PC-3 (cell line): ENCODE results near the gene TAS2R10. TPM values are rescaled to one million over a fixed set of nuclear protein-coding genes. Genes with fewer than 3 reads are reported as not detected.
A peak's percentile ranks its signal among the peaks of the same experiment; 100 is the strongest.

Experiments
- ATAC-seq: fragments of 200-7000 bp; cut with Tn5 transposase; 2 replicates; pipeline ENCODE4 v1.9.1; 2020; ENCODE audit warnings: mild to moderate bottlenecking, moderate library complexity
- BruUV-seq: library from RNA; stranded (reverse); fragments of 400-500 nt; replicated peaks from 2 replicates; lab custom pipeline; 2021; lab: Mats Ljungman, UMichigan
- CTCF ChIA-PET: fragments of 300-600 bp; sonication (Branson Sonifier 250); formaldehyde crosslinking; loops from one replicate; lab custom pipeline; 2022; ENCODE audit warnings: antibody characterized with exemption; lab: Charles Lee
- POLR2A ChIA-PET: fragments of 300-600 bp; sonication (Branson Sonifier 250); formaldehyde crosslinking; loops from one replicate; lab custom pipeline; 2022; ENCODE audit warnings: antibody characterized with exemption; ENCODE audit not compliant: unreplicated experiment; lab: Charles Lee
- DNase-seq: peaks from one replicate; pipeline ENCODE4 v3.0.0-alpha.2; 2015
- H2AFZ ChIP-seq: fragments of 300-600 bp; sonication (generic); 2 replicates; pipeline ENCODE4 v1.6.0; 2016; ENCODE audit warnings: antibody characterized with exemption, low read length
- H3F3A ChIP-seq: fragments of 300-600 bp; sonication (generic); one replicate; pipeline ENCODE4 v1.6.0; 2017; ENCODE audit warnings: antibody characterized with exemption, low read length, control low read depth, mild to moderate bottlenecking; ENCODE audit not compliant: unreplicated experiment
- H3K27ac ChIP-seq: fragments of 300-600 bp; sonication (generic); 2 replicates; pipeline ENCODE4 v1.5.1; 2016; ENCODE audit warnings: mild to moderate bottlenecking, low read length
- H3K27me3 ChIP-seq: fragments of 300-600 bp; sonication (generic); 2 replicates; pipeline ENCODE4 v1.6.1; 2016; ENCODE audit warnings: low read length, mixed read lengths
- H3K36me3 ChIP-seq: fragments of 300-600 bp; sonication (generic); 2 replicates; pipeline ENCODE4 v1.6.1; 2016; ENCODE audit warnings: low read depth, mixed run types, low read length, mixed read lengths
- H3K4me1 ChIP-seq: fragments of 300-600 bp; sonication (generic); 2 replicates; pipeline ENCODE4 v1.5.1; 2016; ENCODE audit warnings: low read length; ENCODE audit not compliant: insufficient read depth
- H3K4me2 ChIP-seq: fragments of 300-600 bp; sonication (generic); 2 replicates; pipeline ENCODE4 v1.6.0; 2016; ENCODE audit warnings: low read length
- H3K4me3 ChIP-seq: fragments of 300-600 bp; sonication (generic); 2 replicates; pipeline ENCODE4 v1.5.1; 2016; ENCODE audit warnings: mild to moderate bottlenecking, low read length, mixed read lengths
- H3K79me2 ChIP-seq: fragments of 300-600 bp; sonication (generic); 2 replicates; pipeline ENCODE4 v1.6.1; 2017; ENCODE audit warnings: low read length, mixed read lengths
- H3K9ac ChIP-seq: fragments of 300-600 bp; sonication (generic); 2 replicates; pipeline ENCODE4 v1.6.0; 2016; ENCODE audit warnings: mild to moderate bottlenecking, low read length
- H3K9me2 ChIP-seq: fragments of 300-600 bp; sonication (generic); replicated peaks from 2 replicates; pipeline ENCODE4 v1.6.1; 2016; ENCODE audit warnings: mixed run types, low read length, mixed read lengths
- H3K9me3 ChIP-seq: fragments of 300-600 bp; sonication (generic); 2 replicates; pipeline ENCODE4 v1.6.1; 2016; ENCODE audit warnings: low read length, mixed read lengths
- H4K20me1 ChIP-seq: fragments of 300-600 bp; sonication (generic); 2 replicates; pipeline ENCODE4 v1.6.1; 2016; ENCODE audit warnings: low read length, mixed read lengths
- EZH2 ChIP-seq: fragments of 300-600 bp; sonication (generic); IDR thresholded peaks from one replicate; pipeline ENCODE4 v1.6.1; 2017; ENCODE audit warnings: antibody characterized with exemption, mild to moderate bottlenecking, low read length; ENCODE audit not compliant: unreplicated experiment
- EZH2phosphoT487 ChIP-seq: fragments of 300-600 bp; sonication (generic); IDR thresholded peaks from 2 replicates; pipeline ENCODE4 v1.6.1; 2018; ENCODE audit warnings: mild to moderate bottlenecking, antibody characterized with exemption, low read length, borderline replicate concordance
- intact Hi-C: fragments of 100-400 bp; cut with micrococcal nuclease; formaldehyde crosslinking; loops from 2 replicates; pipeline ENCODE4 v1.9.0; 2023
- total RNA-seq: library from RNA; depleted of rRNA; stranded (reverse); fragments of >200 nt; gene quantifications from 2 replicates; pipeline ENCODE4 v1.2.3, GENCODE V29; 2014
- TF ChIP-seq, protein P1 (sequence below): fragments of 300-600 bp; sonication (generic); conservative IDR thresholded peaks from 2 replicates; pipeline ENCODE4 v1.5.1; 2017; ENCODE audit warnings: antibody characterized with exemption, low read depth, mild to moderate bottlenecking, low read length

Gene TAS2R10
- total RNA-seq, 1 experiment from 2014 or later, result 0.44 TPM

DNA sequence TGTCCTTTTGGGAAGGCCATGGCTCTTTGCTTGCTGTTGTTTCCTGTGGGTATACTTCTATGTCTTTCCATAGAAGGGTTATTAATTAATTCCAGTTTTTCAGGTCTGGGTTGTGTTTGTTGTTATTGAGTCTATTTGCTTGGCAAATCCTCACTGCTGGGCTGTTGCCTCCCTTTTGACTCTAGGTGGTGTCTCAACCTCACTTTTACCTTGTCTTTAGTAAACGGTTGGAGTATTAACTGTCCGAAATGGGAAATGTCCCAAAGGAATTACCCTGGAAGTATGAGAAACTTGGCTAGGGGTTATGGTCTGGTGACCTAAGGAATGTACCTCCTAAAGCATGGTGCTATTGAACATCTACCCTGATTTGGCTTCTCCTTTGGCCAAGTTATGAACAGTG, 41.2 kb upstream of the TAS2R10 start:
- ATAC-seq, result no peak
- H3K36me3 ChIP-seq, result no peaks in the 10 kb centered on the region
- H3K79me2 ChIP-seq, result no peaks in the 10 kb centered on the region
- H4K20me1 ChIP-seq, result no peaks in the 10 kb centered on the region
- TF ChIP-seq EZH2, result no peak
- TF ChIP-seq EZH2phosphoT487, result no peak
- TF ChIP-seq, protein P1, sequence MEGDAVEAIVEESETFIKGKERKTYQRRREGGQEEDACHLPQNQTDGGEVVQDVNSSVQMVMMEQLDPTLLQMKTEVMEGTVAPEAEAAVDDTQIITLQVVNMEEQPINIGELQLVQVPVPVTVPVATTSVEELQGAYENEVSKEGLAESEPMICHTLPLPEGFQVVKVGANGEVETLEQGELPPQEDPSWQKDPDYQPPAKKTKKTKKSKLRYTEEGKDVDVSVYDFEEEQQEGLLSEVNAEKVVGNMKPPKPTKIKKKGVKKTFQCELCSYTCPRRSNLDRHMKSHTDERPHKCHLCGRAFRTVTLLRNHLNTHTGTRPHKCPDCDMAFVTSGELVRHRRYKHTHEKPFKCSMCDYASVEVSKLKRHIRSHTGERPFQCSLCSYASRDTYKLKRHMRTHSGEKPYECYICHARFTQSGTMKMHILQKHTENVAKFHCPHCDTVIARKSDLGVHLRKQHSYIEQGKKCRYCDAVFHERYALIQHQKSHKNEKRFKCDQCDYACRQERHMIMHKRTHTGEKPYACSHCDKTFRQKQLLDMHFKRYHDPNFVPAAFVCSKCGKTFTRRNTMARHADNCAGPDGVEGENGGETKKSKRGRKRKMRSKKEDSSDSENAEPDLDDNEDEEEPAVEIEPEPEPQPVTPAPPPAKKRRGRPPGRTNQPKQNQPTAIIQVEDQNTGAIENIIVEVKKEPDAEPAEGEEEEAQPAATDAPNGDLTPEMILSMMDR, result no peak; the same call in 1 of the 2 replicates
- ChIA-PET POLR2A (no interaction called here), CTCF (no interaction called here)
- no peak overlapping the region for H3K4me2 ChIP-seq
- H2AFZ ChIP-seq, result no peak overlapping the region
- no peaks in the 10 kb centered on the region for H3F3A ChIP-seq
- no peak overlapping the region for H3K27ac ChIP-seq
- H3K4me3 ChIP-seq, result no peak overlapping the region
- H3K9me3 ChIP-seq, result no peaks in the 10 kb centered on the region
- no peaks in the 10 kb centered on the region for H3K9me2 ChIP-seq
- H3K4me1 ChIP-seq, result no peaks in the 10 kb centered on the region
- no peak overlapping the region for H3K9ac ChIP-seq
- intact Hi-C loops, result no loop called here
- BruUV-seq, result no TSS peak
- no peaks in the 10 kb centered on the region for H3K27me3 ChIP-seq
- DNase-seq, result peak; percentile 5

GRCh38 chr12:10863512-10864218, 37.5 kb upstream of the TAS2R10 start:
- H4K20me1 ChIP-seq, result no peaks in the 10 kb centered on the region
- no peaks in the 10 kb centered on the region for H3K9me2 ChIP-seq
- no peaks in the 10 kb centered on the region for H3K27me3 ChIP-seq
- ChIA-PET POLR2A (no interaction called here), CTCF (no interaction called here)
- H3K27ac ChIP-seq, result no peak overlapping the region
- BruUV-seq, result no TSS peak
- H3K79me2 ChIP-seq, result no peaks in the 10 kb centered on the region
- H3K9me3 ChIP-seq, result no peaks in the 10 kb centered on the region
- no peak for DNase-seq
- H3F3A ChIP-seq, result no peaks in the 10 kb centered on the region
- H3K4me2 ChIP-seq, result no peak overlapping the region
- no peak for TF ChIP-seq EZH2phosphoT487
- TF ChIP-seq, protein P1, result no peak
- TF ChIP-seq EZH2, result no peak
- no peaks in the 10 kb centered on the region for H3K36me3 ChIP-seq
- intact Hi-C loops, result no loop called here
- ATAC-seq, result no peak
- H3K9ac ChIP-seq, result no peak overlapping the region
- no peak overlapping the region for H3K4me3 ChIP-seq
- H3K4me1 ChIP-seq, result no peaks in the 10 kb centered on the region
- no peak overlapping the region for H2AFZ ChIP-seq

DNA sequence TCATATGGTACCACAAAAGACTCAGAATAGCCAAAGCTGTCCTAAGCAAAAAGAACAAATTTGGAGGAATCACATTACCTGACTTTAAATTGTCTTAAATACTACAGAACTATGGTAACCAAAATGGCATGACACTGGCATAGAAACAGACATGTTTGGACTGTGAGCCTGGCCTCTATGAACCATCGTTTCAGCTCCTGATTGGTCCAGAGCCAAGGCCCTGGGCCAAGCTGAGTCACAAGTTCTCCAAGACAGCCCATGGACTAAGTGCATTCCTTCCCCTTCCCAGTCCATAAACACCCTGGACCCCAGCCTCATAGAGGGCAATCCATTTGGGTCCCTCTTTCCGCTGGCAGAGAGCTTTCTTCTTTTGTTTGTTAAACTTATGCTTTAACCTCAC, 35.2 kb upstream of the TAS2R10 start:
- H3F3A ChIP-seq, result no peaks in the 10 kb centered on the region
- H3K9me2 ChIP-seq, result no peaks in the 10 kb centered on the region
- no TSS peak for BruUV-seq
- no peaks in the 10 kb centered on the region for H3K27me3 ChIP-seq
- no peaks in the 10 kb centered on the region for H3K79me2 ChIP-seq
- POLR2A ChIA-PET, result no interaction called here
- H3K4me3 ChIP-seq, result no peak overlapping the region
- DNase-seq, result peak; percentile 6
- H3K4me1 ChIP-seq, result no peaks in the 10 kb centered on the region
- H2AFZ ChIP-seq, result no peak overlapping the region
- H4K20me1 ChIP-seq, result no peaks in the 10 kb centered on the region
- H3K27ac ChIP-seq, result no peak overlapping the region
- peaks cover 4% of the 10 kb centered on the region; the same call in 1 of the 2 replicates for H3K9me3 ChIP-seq
- TF ChIP-seq, protein P1, result no peak
- TF ChIP-seq EZH2phosphoT487, result no peak
- no peak for TF ChIP-seq EZH2
- ATAC-seq, result no peak
- H3K4me2 ChIP-seq, result no peak overlapping the region
- intact Hi-C loops, result no loop called here
- no peak overlapping the region for H3K9ac ChIP-seq
- CTCF ChIA-PET, result no interaction called here
- no peaks in the 10 kb centered on the region for H3K36me3 ChIP-seq
